ENCODE results near the gene ZNF503.
A peak's percentile ranks its signal among the peaks of the same experiment; 100 is the strongest.

ZNF503 gene

DNA sequence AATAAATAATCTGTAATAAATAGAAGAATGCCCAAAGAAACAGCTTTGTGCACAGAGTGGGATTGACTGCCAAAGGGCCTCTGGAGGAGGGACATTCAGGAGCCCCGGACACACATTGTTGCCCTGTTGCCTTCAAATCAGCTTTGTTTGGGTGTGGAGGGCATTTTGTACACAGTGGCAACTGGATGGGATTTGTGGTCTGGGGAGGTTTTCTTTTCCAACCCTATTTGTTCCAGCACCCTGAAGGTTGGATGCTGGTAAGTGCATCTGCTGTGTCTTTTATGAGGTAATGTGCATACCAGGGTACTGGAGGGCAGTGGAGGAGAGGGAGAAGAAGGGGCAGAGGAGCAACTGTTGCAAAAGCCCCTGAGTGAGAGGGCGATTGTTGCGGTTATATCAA lies 36.1 kb upstream of the ZNF503 start:
- peaks cover 4% of the 10 kb centered on the region for H3K9me3 Mint-ChIP-seq
- H3K4me3 Mint-ChIP-seq: no peak overlapping the region
- H3K36me3 Mint-ChIP-seq: no peaks in the 10 kb centered on the region
- no peaks in the 10 kb centered on the region for H3K4me1 Mint-ChIP-seq
- H3K27me3 Mint-ChIP-seq: peaks cover 24% of the 10 kb centered on the region
- no peak overlapping the region for H3K27ac Mint-ChIP-seq
- ATAC-seq (ENCODE audit: low read depth): no peak
- DNase-seq (ENCODE audit: low spot score in 2 of 2): no peak

DNA sequence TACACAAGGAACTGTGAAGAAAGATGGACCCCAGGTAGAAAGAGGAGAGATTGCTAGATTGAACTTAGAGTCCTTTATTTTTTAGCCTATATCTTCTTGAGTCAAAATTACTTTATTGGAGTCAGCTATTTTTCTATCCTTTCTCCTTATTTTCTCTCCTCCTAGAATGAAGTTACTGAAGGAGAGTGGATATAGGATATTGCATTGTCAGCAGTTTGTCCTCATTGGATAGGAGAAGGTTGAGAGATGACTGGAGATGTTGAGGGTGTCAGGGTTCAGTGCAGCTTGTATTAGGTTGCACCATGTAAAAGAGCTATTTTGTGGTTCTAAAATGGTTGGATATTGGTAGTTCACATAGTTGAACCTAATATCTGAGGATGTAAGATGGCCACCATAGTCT lies 35.3 kb upstream of the ZNF503 start:
- ATAC-seq (ENCODE audit: low read depth): no peak
- Mint-ChIP-seq H3K4me1 (no peaks in the 10 kb centered on the region), H3K36me3 (no peaks in the 10 kb centered on the region), H3K27ac (no peak overlapping the region), H3K27me3 (peaks cover 27% of the 10 kb centered on the region), H3K9me3 (no peaks in the 10 kb centered on the region), H3K4me3 (no peak overlapping the region)
- DNase-seq (ENCODE audit: low spot score in 2 of 2): no peak

DNA sequence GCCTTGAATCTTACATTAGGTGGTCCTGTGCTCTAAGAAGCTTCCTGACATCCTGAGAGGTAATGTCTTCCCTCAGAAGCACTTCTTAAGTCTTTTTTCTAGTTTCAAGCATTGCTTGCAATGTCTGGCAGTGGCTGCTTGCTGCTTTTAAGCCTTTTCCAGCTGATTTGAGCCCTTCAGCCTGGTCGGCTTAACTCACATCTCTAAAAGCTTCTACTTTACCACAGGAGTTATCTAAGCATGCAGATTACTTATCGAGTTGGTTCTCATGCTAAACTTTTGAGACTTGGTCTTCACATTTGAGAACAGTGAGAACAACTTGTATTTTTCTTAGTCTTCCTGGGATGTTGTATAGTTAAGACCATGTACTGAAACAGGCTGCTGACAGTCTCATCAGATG lies 33.7 kb upstream of the ZNF503 start:
- H3K27me3 Mint-ChIP-seq: peaks cover 29% of the 10 kb centered on the region
- ATAC-seq (ENCODE audit: low read depth): no peak
- no peaks in the 10 kb centered on the region for H3K9me3 Mint-ChIP-seq
- H3K4me3 Mint-ChIP-seq: no peak overlapping the region
- no peaks in the 10 kb centered on the region for H3K4me1 Mint-ChIP-seq
- no peak for DNase-seq (ENCODE audit: low spot score in 2 of 2)
- H3K36me3 Mint-ChIP-seq: no peaks in the 10 kb centered on the region
- no peak overlapping the region for H3K27ac Mint-ChIP-seq

DNA sequence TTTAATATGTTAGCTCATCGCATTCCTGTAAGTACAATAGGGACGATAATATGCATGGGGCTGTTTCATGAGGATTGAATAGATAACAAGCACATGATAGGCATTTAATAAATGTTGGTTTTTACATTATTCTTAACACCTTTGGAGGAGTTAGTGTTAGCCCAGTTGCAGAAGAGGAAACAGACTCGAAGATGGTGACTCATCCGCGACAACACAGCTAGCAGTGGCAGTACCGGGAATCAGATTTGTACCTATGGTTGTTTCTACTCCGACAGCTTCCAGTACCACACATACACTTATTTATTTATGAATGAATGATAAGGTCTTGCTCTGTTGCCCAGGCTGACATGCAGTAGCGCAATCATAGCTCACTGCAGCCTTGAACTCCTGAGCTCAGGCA lies 32.7 kb upstream of the ZNF503 start:
- Mint-ChIP-seq H3K27me3 (peaks cover 28% of the 10 kb centered on the region), H3K36me3 (no peaks in the 10 kb centered on the region), H3K9me3 (no peaks in the 10 kb centered on the region), H3K4me1 (no peaks in the 10 kb centered on the region), H3K27ac (no peak overlapping the region), H3K4me3 (no peak overlapping the region)
- ATAC-seq (ENCODE audit: low read depth): no peak
- no peak for DNase-seq (ENCODE audit: low spot score in 2 of 2)

DNA sequence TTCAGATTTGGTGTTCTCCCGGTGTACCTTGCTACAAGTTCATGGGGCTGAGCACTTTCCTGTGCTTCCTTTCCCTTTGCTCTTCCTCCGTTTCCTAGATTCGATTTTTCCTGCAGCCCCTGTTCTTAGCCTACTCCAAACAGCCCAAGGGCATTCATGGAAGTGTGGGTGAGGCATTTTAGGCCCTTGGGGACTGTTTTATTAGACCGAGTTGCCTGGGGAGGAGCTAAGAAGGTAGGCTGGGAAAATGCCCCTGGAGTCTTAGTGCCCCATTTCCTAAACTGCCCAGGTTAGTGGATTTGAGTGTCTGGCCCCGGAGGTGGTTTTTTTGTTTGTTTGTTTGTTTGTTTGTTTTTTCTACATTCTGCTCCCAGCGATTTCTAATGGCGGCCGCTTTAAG lies 31.7 kb upstream of the ZNF503 start:
- ATAC-seq (ENCODE audit: low read depth): no peak
- peaks cover 33% of the 10 kb centered on the region for H3K27me3 Mint-ChIP-seq
- no peak overlapping the region for H3K4me3 Mint-ChIP-seq
- H3K4me1 Mint-ChIP-seq: no peaks in the 10 kb centered on the region
- no peak for DNase-seq (ENCODE audit: low spot score in 2 of 2)
- no peaks in the 10 kb centered on the region for H3K9me3 Mint-ChIP-seq
- H3K36me3 Mint-ChIP-seq: no peaks in the 10 kb centered on the region
- no peak overlapping the region for H3K27ac Mint-ChIP-seq

DNA sequence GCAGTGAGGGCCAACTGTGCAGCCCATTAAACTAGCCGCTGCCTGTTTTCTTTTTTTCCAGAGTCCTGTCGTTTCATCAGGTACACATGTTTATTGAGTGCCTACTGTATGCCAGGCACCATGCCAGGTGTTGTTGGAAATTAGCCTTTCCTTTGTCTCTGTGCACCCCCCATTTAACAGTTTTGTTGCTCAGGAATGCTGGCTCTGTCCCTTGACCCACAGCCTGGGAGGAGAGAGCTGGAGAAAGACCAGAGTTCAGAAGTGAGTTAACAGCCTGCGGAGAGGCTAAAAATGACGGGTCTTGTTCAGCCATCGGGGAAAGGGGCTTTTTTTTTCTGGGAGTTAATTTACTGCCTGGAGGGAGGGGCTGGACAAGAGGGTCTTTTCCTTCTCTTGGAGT lies 31.2 kb upstream of the ZNF503 start:
- no peaks in the 10 kb centered on the region for H3K9me3 Mint-ChIP-seq
- no peak overlapping the region for H3K4me3 Mint-ChIP-seq
- H3K4me1 Mint-ChIP-seq: no peaks in the 10 kb centered on the region
- no peak overlapping the region for H3K27ac Mint-ChIP-seq
- no peaks in the 10 kb centered on the region for H3K36me3 Mint-ChIP-seq
- DNase-seq (ENCODE audit: low spot score in 2 of 2): no peak
- ATAC-seq (ENCODE audit: low read depth): no peak
- peaks cover 33% of the 10 kb centered on the region for H3K27me3 Mint-ChIP-seq

DNA sequence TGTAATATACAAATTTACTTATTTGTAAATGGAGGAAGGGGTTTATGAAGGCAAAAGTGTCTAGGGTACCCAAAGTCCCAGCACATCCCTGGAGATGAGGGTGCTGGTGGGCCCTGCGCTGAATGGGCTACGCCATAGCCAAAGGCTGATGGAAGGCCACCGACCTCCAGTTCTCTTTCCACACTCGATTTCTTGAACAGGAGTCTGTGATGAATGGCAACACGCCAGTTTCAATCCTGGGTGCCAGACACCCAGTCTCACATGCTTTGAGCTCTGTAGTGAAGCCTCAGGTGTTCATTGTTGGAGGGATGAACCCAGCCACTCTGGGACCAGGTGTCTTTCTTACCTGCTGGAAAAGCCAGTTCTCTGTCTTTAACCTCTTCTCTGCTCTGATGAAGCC lies 30.6 kb upstream of the ZNF503 start:
- no peak for DNase-seq (ENCODE audit: low spot score in 2 of 2)
- Mint-ChIP-seq H3K36me3 (no peaks in the 10 kb centered on the region), H3K27me3 (peaks cover 32% of the 10 kb centered on the region), H3K9me3 (no peaks in the 10 kb centered on the region), H3K4me3 (no peak overlapping the region), H3K27ac (no peak overlapping the region), H3K4me1 (no peaks in the 10 kb centered on the region)
- ATAC-seq (ENCODE audit: low read depth): no peak

DNA sequence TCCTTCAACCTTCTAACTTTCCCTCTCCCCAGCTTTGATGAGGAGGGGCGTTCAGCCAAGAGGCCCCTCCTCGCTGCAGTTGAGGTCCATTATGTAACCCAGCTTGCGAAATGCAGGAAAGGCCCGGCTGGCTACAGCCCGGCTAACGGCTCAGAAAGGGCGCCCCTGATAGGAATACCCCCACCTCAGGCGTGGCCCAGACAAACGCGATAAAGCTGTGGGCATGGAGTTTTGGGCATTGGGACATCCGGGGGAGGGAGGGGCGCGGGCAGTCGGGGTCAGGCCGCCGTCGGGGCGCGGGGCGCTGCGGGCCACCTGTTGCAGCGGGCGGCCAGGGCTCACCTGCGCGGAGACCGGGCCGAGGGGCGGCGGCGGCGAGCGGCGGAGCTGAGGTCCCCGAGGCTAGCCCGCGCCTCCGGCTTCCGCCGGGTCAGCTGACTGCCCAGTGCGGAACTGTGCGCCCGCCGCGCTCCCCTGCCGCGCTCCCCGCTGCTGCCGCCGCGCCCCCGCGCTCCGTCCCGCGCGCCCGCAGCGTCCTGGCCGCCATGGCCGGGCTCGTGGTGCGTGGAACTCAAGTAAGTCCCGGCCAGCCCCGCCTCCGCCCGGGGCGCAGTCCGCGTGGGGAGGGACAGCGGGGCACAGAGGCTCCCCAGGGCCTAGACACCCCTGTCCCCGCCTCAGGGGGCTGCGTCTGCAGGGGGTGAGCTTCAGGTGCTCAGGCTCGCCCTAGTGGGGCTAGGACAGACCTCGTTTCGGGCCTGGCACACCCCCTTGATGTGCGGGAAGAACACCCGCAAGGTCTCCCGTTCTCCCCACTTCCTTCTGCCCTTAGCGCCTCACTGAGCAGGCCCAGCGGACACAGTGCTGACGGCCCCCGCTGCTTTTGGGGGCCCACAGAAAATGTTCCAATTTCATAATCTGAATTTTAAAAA lies 29.9 kb upstream of the ZNF503 start, which contains the start of gene LRMDA:
LRMDA (plus strand) TSS at position 445 of the 932 bp plus-strand sequence.
- H3K27ac Mint-ChIP-seq: no peak within 1 kb of the TSS

DNA sequence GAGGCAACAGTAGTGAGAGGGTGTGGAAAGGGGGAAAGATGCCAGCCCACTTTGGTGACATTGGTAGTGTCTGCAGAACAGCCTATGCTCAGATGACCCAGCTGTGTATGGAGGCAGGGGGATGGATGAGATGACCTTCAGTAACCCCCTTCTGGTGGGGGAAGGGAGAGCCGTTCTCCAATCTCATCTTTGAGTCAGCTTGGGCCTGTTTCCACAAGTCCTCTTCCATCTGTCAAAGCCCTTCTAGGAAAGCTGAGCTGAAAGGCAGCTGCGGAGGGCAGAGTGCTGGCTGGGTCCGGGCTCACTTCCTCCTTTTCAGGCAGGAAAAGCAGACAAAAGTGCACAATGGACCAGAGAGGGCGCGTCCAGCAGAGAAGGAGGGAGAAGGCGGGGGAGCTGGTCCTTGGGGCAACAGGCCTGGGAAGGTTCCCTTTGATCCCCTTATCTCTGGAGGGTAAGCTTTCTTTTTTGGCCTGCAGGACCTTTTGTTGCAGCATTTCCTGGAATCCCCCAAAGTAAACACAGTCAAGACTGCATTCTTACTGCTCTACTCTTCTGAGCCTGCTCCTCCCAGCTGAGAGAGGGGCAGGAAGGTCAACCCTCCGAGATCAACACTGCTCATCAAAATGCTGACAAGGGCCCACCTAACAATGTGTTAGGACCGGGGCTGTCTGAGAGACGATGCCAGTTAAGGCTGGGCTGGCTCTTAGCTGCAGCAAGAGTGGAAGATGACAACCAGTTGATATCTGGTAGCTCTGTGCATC lies 28.6 kb upstream of the ZNF503 start:
- Mint-ChIP-seq H3K27me3 (peaks cover 23% of the 10 kb centered on the region), H3K4me1 (no peaks in the 10 kb centered on the region), H3K4me3 (no peak overlapping the region), H3K9me3 (no peaks in the 10 kb centered on the region), H3K36me3 (no peaks in the 10 kb centered on the region), H3K27ac (no peak overlapping the region)
- no peak for ATAC-seq (ENCODE audit: low read depth)
- DNase-seq (ENCODE audit: low spot score in 2 of 2): no peak

More for the DNA sequence above, 29.9 kb upstream of the ZNF503 start, which contains the start of gene LRMDA:
- no peaks in the 10 kb centered on the region for H3K9me3 Mint-ChIP-seq
- H3K36me3 Mint-ChIP-seq: no peaks in the 10 kb centered on the region
- DNase-seq (ENCODE audit: low spot score in 2 of 2): no peak
- no peak for ATAC-seq (ENCODE audit: low read depth)
- peak within 1 kb of the TSS; percentile 43 for H3K4me3 Mint-ChIP-seq
- H3K4me1 Mint-ChIP-seq: no peaks in the 10 kb centered on the region
- H3K27me3 Mint-ChIP-seq: peaks cover 29% of the 10 kb centered on the region

DNA sequence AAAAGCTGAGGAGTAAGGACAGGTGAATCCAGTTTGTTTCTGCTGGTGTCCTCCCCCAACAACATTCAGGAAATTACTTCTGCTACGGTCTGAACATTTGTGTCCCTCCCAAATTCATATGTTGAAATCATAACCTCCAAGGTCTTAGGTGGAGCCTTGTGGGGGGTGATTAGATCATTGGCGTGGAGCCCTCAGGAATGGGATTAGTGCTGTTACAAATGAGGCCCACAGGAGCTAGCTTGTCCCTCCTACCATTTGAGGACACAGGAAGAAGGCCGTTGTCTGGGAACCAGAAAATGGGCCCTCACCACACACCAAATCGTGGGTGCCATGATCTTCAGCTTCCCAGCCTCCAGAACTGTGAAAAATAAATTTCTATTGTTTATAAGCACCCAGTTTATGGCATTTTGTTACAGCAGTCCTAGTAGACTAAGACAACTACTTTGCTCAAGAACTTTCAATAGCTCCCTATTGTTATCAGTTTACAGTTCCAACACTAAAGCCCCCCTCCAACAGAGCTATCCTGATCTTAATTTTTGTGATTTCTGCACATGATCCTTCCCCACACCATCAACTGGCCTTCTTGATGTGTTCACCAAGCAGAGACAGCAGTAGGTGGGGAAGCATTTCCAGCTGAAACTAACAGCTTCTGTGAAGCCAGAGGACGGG lies 27.7 kb upstream of the ZNF503 start:
- no peaks in the 10 kb centered on the region for H3K36me3 Mint-ChIP-seq
- H3K4me1 Mint-ChIP-seq: no peaks in the 10 kb centered on the region
- H3K9me3 Mint-ChIP-seq: no peaks in the 10 kb centered on the region
- peaks cover 22% of the 10 kb centered on the region for H3K27me3 Mint-ChIP-seq
- H3K27ac Mint-ChIP-seq: no peak overlapping the region
- DNase-seq (ENCODE audit: low spot score in 2 of 2) (no peak), ATAC-seq (ENCODE audit: low read depth) (no peak)
- no peak overlapping the region for H3K4me3 Mint-ChIP-seq

DNA sequence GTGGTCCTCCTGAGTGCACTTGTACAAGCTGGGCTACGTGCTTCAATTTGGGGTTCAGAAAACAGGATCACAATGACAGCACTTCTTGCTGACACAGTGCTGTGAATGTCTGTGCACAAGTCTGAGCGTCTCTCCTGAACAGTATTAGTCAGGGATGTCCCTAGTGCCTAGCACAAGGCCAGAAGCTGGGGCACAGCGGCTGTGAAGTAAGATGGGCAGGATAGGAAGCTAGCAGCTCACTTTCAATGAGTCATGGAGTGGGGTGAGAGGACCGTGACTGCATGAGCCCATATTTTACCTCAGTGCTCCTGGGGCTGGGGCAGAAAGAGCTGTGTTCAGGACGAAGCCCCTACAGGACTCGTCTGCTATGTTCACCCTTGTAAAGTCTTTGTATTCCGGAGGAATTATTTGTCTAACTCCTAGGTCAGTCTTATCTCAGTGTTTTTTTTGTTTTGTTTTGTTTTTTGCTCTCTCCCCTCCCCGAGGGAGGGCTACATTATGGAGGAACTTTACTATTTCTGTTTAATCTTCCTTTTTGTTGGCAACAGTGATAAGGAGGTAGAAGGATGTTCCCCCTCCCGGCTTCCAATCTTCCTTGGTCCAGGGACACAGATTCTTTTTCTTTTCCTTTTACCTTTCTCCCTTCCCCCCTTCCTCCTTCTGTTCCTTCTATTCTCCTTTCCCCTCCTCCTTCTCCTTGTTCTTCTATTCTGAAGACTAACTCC lies 27.0 kb upstream of the ZNF503 start:
- DNase-seq (ENCODE audit: low spot score in 2 of 2) (no peak), ATAC-seq (ENCODE audit: low read depth) (no peak)
- Mint-ChIP-seq H3K4me1 (no peaks in the 10 kb centered on the region), H3K9me3 (no peaks in the 10 kb centered on the region), H3K27ac (no peak overlapping the region), H3K27me3 (peaks cover 22% of the 10 kb centered on the region), H3K4me3 (no peak overlapping the region), H3K36me3 (no peaks in the 10 kb centered on the region)

DNA sequence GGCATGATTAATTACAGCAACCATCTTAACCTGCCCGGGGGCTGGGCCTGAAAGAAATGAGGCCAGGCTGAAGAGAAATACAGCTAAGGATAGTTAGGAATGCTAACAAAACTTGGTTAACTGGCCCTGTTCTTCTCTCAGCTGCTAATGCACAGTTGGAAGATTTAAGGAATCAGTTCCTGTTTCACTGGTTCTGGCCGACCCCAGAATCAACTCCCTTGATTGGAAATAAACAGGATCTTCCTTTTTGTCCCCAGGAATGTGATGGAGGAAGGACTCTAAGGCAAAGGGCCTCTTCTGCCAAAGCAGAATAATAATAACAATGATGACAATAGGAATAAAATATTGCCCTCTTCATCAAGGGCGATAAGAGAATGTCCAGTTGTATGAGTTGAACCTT lies 26.4 kb upstream of the ZNF503 start:
- H3K27ac Mint-ChIP-seq: no peak overlapping the region
- peaks cover 20% of the 10 kb centered on the region for H3K27me3 Mint-ChIP-seq
- no peak for DNase-seq (ENCODE audit: low spot score in 2 of 2)
- H3K9me3 Mint-ChIP-seq: peaks cover 3% of the 10 kb centered on the region
- H3K4me1 Mint-ChIP-seq: no peaks in the 10 kb centered on the region
- peaks cover 4% of the 10 kb centered on the region for H3K36me3 Mint-ChIP-seq
- no peak overlapping the region for H3K4me3 Mint-ChIP-seq
- ATAC-seq (ENCODE audit: low read depth): no peak

DNA sequence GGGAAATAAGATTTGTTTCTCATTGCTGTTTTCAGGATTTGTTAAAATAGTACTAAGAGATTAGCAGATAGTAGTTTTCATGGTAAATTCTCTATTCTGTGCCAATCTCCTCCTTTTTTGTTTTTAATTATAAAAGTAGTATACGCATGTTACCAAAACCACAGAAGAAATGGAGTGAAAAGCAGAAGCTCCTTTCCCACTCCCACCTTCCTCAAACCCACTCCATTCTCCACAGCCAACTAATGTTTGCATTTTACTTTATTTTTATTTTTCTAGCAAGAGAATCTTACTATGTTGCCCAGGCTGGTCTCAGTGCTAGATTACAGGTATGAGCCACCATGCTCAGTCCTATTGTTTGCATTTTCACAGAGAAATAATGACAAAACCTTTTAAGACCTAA lies 25.3 kb upstream of the ZNF503 start:
- Mint-ChIP-seq H3K36me3 (peaks cover 5% of the 10 kb centered on the region), H3K4me1 (no peaks in the 10 kb centered on the region), H3K27me3 (peaks cover 17% of the 10 kb centered on the region), H3K27ac (no peak overlapping the region), H3K4me3 (no peak overlapping the region), H3K9me3 (peaks cover 4% of the 10 kb centered on the region)
- DNase-seq (ENCODE audit: low spot score in 2 of 2) (no peak), ATAC-seq (ENCODE audit: low read depth) (no peak)

Data from memory B cell (primary cell).